Activated naive CD8-positive, alpha-beta T cell treated with anti-CD3 and anti-CD28 coated beads, Interleukin-2, amount 10 ng/mL, durations not matched to agents 7 days and 5 days (primary cell): Measurements from ENCODE around the gene FAM78A. TPM values are rescaled to one million over a fixed set of nuclear protein-coding genes. Genes with fewer than 3 reads are reported as not detected.

ENCODE experiments used
- ATAC-seq: fragments of 150-1000 bp; cut with Tn5 transposase; one replicate; pipeline ENCODE4 v1.10.0; 2021; ENCODE audit warnings: low read depth, moderate library complexity
- POLR2A ChIA-PET: fragments of 350-600 bp; sonication (Branson Sonifier 250); formaldehyde crosslinking; loops from one replicate; lab custom pipeline; 2021; ENCODE audit warnings: antibody characterized with exemption; lab: Charles Lee
- DNase-seq: peaks from one replicate; pipeline ENCODE4 v3.0.0; 2021
- H3K27ac Mint-ChIP-seq: one replicate; pipeline ENCODE4 v1.8.0; 2022; ENCODE audit warnings: mild to moderate bottlenecking, mixed read lengths
- H3K27me3 Mint-ChIP-seq: one replicate; pipeline ENCODE4 v1.8.0; 2022; ENCODE audit warnings: mild to moderate bottlenecking, moderate library complexity, mixed read lengths
- H3K36me3 Mint-ChIP-seq: one replicate; pipeline ENCODE4 v1.8.0; 2021; ENCODE audit warnings: mild to moderate bottlenecking, mixed read lengths
- H3K4me1 Mint-ChIP-seq: one replicate; pipeline ENCODE4 v1.8.0; 2021; ENCODE audit warnings: mixed read lengths
- H3K4me3 Mint-ChIP-seq: one replicate; pipeline ENCODE4 v1.8.0; 2022; ENCODE audit warnings: mild to moderate bottlenecking, moderate library complexity, mixed read lengths
- H3K9me3 Mint-ChIP-seq: one replicate; pipeline ENCODE4 v1.8.0; 2021; ENCODE audit warnings: mixed read lengths
- total RNA-seq, 2 experiments: library from RNA; stranded (reverse); gene quantifications; one replicate each; pipeline ENCODE4 v1.2.3, GENCODE V29; 2021

FAM78A gene
- total RNA-seq, 2 experiments from 2014 or later = 102 to 104 TPM

DNA sequence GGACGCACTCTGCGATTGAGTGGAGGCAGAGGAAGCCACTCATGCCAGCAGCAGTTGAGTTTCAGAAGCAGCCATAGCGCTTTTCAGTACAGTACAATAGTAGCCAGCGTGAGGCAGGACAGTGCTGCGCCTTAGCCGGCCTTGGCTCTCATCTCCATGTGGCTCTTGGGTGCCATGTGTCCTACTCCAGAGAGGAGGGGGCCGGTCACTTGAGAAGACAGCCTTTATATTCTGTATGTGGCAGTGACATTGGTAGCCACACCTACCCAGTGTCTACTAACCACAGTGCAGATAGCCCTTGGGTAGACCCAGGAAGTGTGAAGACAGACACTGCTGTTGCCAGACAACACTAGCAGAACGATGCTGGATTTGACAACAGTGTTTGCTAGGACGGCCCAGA is 42.3 kb downstream of the FAM78A start:
- Mint-ChIP-seq H3K36me3 (peaks cover 25% of the 10 kb centered on the region), H3K4me1 (peaks cover 28% of the 10 kb centered on the region), H3K4me3 (no peak overlapping the region), H3K27ac (peak overlapping the region; percentile 9), H3K9me3 (no peaks in the 10 kb centered on the region), H3K27me3 (no peaks in the 10 kb centered on the region)
- ATAC-seq (no peak), DNase-seq (no peak)
- POLR2A ChIA-PET = interaction anchor here (0.7 to 6.1 kb wide), 3 partner anchors 22 to 38 kb away, joined by 3 to 110 read pairs (median 6); partner anchors contain the start of gene FAM78A

- Mint-ChIP-seq H3K27me3 (no peaks in the 10 kb centered on the region), H3K4me1 (peaks cover 25% of the 10 kb centered on the region), H3K9me3 (no peaks in the 10 kb centered on the region), H3K27ac (peak overlapping the region; percentile 64), H3K36me3 (peaks cover 25% of the 10 kb centered on the region), H3K4me3 (no peak overlapping the region)
- DNase-seq = no peak
- POLR2A ChIA-PET = interaction anchor here (0.6 to 1.3 kb wide), 2 partner anchors 22 to 59 kb away, joined by 6 read pairs; no protein-coding TSS in a partner anchor
- no peak for ATAC-seq
Observed at GRCh38 chr9:131233556-131233955, 42.8 kb downstream of the FAM78A start.

DNA sequence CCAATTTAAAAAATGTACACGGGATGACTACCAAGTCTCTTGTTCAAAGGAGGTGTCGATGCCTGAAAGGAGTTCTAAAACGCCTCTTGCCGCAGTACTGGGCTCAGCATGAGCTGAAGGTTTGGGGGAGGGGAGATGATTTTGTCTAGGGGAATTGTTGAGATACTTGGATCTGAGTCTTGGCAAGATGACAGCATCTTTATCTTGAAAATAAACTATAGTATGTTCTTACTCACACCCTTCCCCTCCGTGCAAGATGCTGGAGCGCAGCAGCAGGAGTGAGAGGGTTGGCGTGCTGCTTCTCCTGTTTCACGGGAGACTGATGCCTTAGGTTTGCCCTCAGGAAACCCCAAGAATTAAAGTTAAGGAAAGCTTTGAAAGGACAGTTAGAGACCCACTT is 47.3 kb downstream of the FAM78A start:
- POLR2A ChIA-PET = no interaction called here
- Mint-ChIP-seq H3K27ac (no peak overlapping the region), H3K27me3 (no peaks in the 10 kb centered on the region), H3K36me3 (peaks cover 31% of the 10 kb centered on the region), H3K4me3 (no peak overlapping the region), H3K4me1 (peaks cover 9% of the 10 kb centered on the region), H3K9me3 (no peaks in the 10 kb centered on the region)
- no peak for ATAC-seq
- DNase-seq = no peak

GRCh38 chr9:131227959-131228460 is 48.3 kb downstream of the FAM78A start:
- no peak overlapping the region for H3K27ac Mint-ChIP-seq
- no peaks in the 10 kb centered on the region for H3K9me3 Mint-ChIP-seq
- peaks cover 30% of the 10 kb centered on the region for H3K36me3 Mint-ChIP-seq
- peaks cover 5% of the 10 kb centered on the region for H3K4me1 Mint-ChIP-seq
- H3K27me3 Mint-ChIP-seq = no peaks in the 10 kb centered on the region
- H3K4me3 Mint-ChIP-seq = no peak overlapping the region
- DNase-seq (no peak), ATAC-seq (no peak)
- POLR2A ChIA-PET = no interaction called here

- Mint-ChIP-seq H3K9me3 (no peaks in the 10 kb centered on the region), H3K4me1 (peaks cover 5% of the 10 kb centered on the region), H3K36me3 (peaks cover 28% of the 10 kb centered on the region), H3K27ac (peak overlapping the region; percentile 64), H3K4me3 (no peak overlapping the region), H3K27me3 (no peaks in the 10 kb centered on the region)
- no peak for DNase-seq
- no peak for ATAC-seq
- POLR2A ChIA-PET = no interaction called here
Observed at GRCh38 chr9:131227112-131227958, 49.0 kb downstream of the FAM78A start.

DNA sequence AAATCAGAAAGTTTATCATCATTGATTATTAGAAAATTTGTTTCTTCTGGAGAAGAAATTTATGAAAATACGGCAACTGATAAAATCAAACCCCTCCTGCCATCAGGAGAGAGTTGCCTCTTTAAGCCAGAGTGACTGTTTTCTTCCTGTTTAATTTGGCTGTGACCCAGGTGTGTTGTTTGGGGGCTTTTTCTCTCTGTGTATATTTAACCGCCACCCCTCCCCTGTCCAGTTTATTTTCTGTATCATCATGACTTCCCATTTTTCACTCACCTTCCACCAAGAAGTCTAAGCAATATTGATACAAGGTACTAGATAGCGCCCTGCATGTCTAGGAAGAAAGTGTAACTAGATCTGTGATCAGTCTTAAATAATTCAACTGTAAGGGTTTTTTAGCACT is 50.1 kb downstream of the FAM78A start:
- no peak overlapping the region for H3K4me3 Mint-ChIP-seq
- ATAC-seq = no peak
- no peak for DNase-seq
- POLR2A ChIA-PET = no interaction called here
- no peaks in the 10 kb centered on the region for H3K27me3 Mint-ChIP-seq
- no peaks in the 10 kb centered on the region for H3K9me3 Mint-ChIP-seq
- peaks cover 5% of the 10 kb centered on the region for H3K4me1 Mint-ChIP-seq
- peaks cover 24% of the 10 kb centered on the region for H3K36me3 Mint-ChIP-seq
- H3K27ac Mint-ChIP-seq = no peak overlapping the region

- POLR2A ChIA-PET = no interaction called here
- Mint-ChIP-seq H3K27me3 (no peaks in the 10 kb centered on the region), H3K36me3 (peaks cover 14% of the 10 kb centered on the region), H3K27ac (no peak overlapping the region), H3K4me3 (no peak overlapping the region), H3K9me3 (no peaks in the 10 kb centered on the region), H3K4me1 (peaks cover 5% of the 10 kb centered on the region)
- no peak for ATAC-seq
- DNase-seq = no peak
Observed at GRCh38 chr9:131222460-131222859, 53.9 kb downstream of the FAM78A start.

- POLR2A ChIA-PET = no interaction called here
- Mint-ChIP-seq H3K27me3 (no peaks in the 10 kb centered on the region), H3K9me3 (no peaks in the 10 kb centered on the region), H3K36me3 (peaks cover 13% of the 10 kb centered on the region), H3K4me1 (peaks cover 5% of the 10 kb centered on the region), H3K4me3 (no peak overlapping the region), H3K27ac (no peak overlapping the region)
- ATAC-seq = no peak
- DNase-seq = no peak
Observed at GRCh38 chr9:131220485-131220884, 55.8 kb downstream of the FAM78A start.

- Mint-ChIP-seq H3K36me3 (peaks cover 19% of the 10 kb centered on the region), H3K9me3 (no peaks in the 10 kb centered on the region), H3K27ac (peak overlapping the region; percentile 14), H3K27me3 (no peaks in the 10 kb centered on the region), H3K4me3 (no peak overlapping the region), H3K4me1 (peaks cover 4% of the 10 kb centered on the region)
- no peak for DNase-seq
- POLR2A ChIA-PET = no interaction called here
- ATAC-seq = no peak
Observed at GRCh38 chr9:131218370-131218769, 57.9 kb downstream of the FAM78A start.

DNA sequence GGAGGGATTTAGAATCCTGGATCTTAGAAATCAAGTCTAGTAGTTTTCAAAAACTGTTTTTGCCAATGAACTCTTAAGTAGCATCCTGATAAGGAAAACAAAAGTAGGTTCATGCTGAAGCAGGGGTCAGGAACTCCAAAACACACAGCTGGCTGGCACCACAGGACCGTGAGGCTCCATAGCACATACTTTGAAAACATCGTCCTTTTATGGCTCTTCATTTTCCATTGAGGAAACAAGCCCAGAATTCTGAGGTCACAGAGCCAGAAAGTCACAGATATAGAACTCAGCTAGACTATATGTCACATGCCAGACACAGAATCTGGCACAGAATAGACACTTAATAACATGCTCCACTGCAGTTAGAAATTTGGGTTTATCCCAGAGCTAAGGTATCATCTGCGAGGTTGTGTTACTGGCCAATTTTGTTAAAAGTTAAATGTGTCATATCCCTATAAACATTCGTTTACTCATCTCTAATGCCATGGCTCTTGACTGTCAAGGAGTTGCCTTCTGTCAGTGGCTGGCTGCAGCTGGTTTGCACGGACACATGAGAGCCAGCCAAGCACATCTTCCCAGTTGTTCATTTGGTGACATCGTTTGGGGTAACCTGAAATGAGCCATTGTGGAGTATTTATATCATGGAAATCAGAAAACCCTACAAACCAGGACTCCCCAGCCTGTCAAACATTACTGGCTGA is 58.8 kb downstream of the FAM78A start:
- no peak for ATAC-seq
- Mint-ChIP-seq H3K4me1 (peaks cover 4% of the 10 kb centered on the region), H3K9me3 (no peaks in the 10 kb centered on the region), H3K27me3 (no peaks in the 10 kb centered on the region), H3K4me3 (no peak overlapping the region), H3K36me3 (peaks cover 23% of the 10 kb centered on the region), H3K27ac (no peak overlapping the region)
- DNase-seq = no peak
- POLR2A ChIA-PET = interaction anchor here (0.9 kb wide), 1 partner anchor 20 kb away, joined by 3 read pairs; no protein-coding TSS in a partner anchor

DNA sequence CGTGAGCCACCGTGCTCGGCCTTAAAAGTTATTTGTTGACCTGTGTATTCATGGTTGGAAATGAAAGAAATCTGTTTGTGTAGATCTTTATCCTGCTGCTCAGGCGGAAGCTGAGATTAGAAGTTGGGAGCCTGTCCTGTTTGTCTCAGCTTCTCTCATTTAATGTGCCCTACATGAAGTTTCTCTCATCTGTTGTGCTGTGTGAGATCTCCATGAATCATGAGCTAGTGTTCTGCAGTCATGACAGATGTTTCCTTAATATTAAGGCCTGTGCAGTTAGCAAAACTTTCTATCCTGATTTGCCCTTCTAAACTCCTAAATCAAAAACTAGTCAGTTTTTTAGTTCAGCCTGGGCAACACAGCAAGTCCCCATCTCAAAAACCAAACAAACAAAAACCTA is 59.5 kb downstream of the FAM78A start:
- Mint-ChIP-seq H3K27me3 (no peaks in the 10 kb centered on the region), H3K4me3 (no peak overlapping the region), H3K27ac (no peak overlapping the region), H3K36me3 (peaks cover 28% of the 10 kb centered on the region), H3K9me3 (peaks cover 3% of the 10 kb centered on the region), H3K4me1 (peaks cover 4% of the 10 kb centered on the region)
- no peak for DNase-seq
- ATAC-seq = no peak
- POLR2A ChIA-PET = interaction anchor here (0.9 kb wide), 1 partner anchor 21 kb away, joined by 3 read pairs; no protein-coding TSS in a partner anchor

GRCh38 chr9:131214876-131215275 is 61.4 kb downstream of the FAM78A start:
- POLR2A ChIA-PET = interaction anchor here (1.0 kb wide), 1 partner anchor 42 kb away, joined by 3 read pairs; no protein-coding TSS in a partner anchor
- Mint-ChIP-seq H3K36me3 (peaks cover 43% of the 10 kb centered on the region), H3K4me1 (peaks cover 4% of the 10 kb centered on the region), H3K27ac (no peak overlapping the region), H3K27me3 (no peaks in the 10 kb centered on the region), H3K9me3 (peaks cover 10% of the 10 kb centered on the region), H3K4me3 (no peak overlapping the region)
- ATAC-seq (no peak), DNase-seq (no peak)

- Mint-ChIP-seq H3K9me3 (peaks cover 10% of the 10 kb centered on the region), H3K4me3 (no peak overlapping the region), H3K36me3 (peaks cover 48% of the 10 kb centered on the region), H3K27ac (no peak overlapping the region), H3K27me3 (no peaks in the 10 kb centered on the region), H3K4me1 (peaks cover 4% of the 10 kb centered on the region)
- no peak for DNase-seq
- ATAC-seq = no peak
- POLR2A ChIA-PET = interaction anchor here (0.9 to 1.0 kb wide), 2 partner anchors 41 to 43 kb away, joined by 3 read pairs; no protein-coding TSS in a partner anchor
Observed at GRCh38 chr9:131214286-131214856, 61.9 kb downstream of the FAM78A start.
